Measurements from ENCODE around the gene KCNQ2.

KCNQ2 gene

GRCh38 chr20:63417097-63417737 is 55.2 kb downstream of the KCNQ2 start:
- no peak for DNase-seq (ENCODE audit: low spot score)

GRCh38 chr20:63416631-63417030 is 55.8 kb downstream of the KCNQ2 start:
- no peak for DNase-seq (ENCODE audit: low spot score)

- DNase-seq (ENCODE audit: low spot score): no peak
These were observed 56.6 kb downstream of the KCNQ2 start for GRCh38 chr20:63415647-63416391.

GRCh38 chr20:63414720-63415430 is 57.6 kb downstream of the KCNQ2 start:
- no peak for DNase-seq (ENCODE audit: low spot score)

GRCh38 chr20:63413963-63414684 is 58.3 kb downstream of the KCNQ2 start:
- no peak for DNase-seq (ENCODE audit: low spot score)

GRCh38 chr20:63413323-63413722 is 59.1 kb downstream of the KCNQ2 start:
- DNase-seq (ENCODE audit: low spot score): no peak

GRCh38 chr20:63412889-63413288 is 59.6 kb downstream of the KCNQ2 start:
- no peak for DNase-seq (ENCODE audit: low spot score)

GRCh38 chr20:63411898-63412631 is 60.4 kb downstream of the KCNQ2 start:
- no peak for DNase-seq (ENCODE audit: low spot score)

- DNase-seq (ENCODE audit: low spot score): no peak
These were observed 61.1 kb downstream of the KCNQ2 start for GRCh38 chr20:63411151-63411897.

GRCh38 chr20:63409834-63410435 is 62.5 kb downstream of the KCNQ2 start:
- no peak for DNase-seq (ENCODE audit: low spot score)

GRCh38 chr20:63409066-63409833 is 63.2 kb downstream of the KCNQ2 start:
- no peak for DNase-seq (ENCODE audit: low spot score)

GRCh38 chr20:63408684-63409046 is 63.8 kb downstream of the KCNQ2 start:
- DNase-seq (ENCODE audit: low spot score): no peak

GRCh38 chr20:63407928-63408683 is 64.3 kb downstream of the KCNQ2 start:
- DNase-seq (ENCODE audit: low spot score): no peak

- no peak for DNase-seq (ENCODE audit: low spot score)
These were observed 65.7 kb downstream of the KCNQ2 start for GRCh38 chr20:63406617-63407245.

- no peak for DNase-seq (ENCODE audit: low spot score)
These were observed 66.4 kb downstream of the KCNQ2 start for GRCh38 chr20:63406011-63406410.

GRCh38 chr20:63405102-63405730 is 67.2 kb downstream of the KCNQ2 start:
- no peak for DNase-seq (ENCODE audit: low spot score)

- DNase-seq (ENCODE audit: low spot score): no peak
These were observed 68.0 kb downstream of the KCNQ2 start for GRCh38 chr20:63404129-63405085.
